Activated T-cell treated with anti-CD3 and anti-CD28 coated beads for 1 hour (primary cell): ENCODE data around the gene IRX2.

Source experiments
- DNase-seq: peaks from one replicate; pipeline ENCODE4 v3.0.0-alpha.2; 2020; ENCODE audit warnings: low read depth

The IRX2 gene

DNA sequence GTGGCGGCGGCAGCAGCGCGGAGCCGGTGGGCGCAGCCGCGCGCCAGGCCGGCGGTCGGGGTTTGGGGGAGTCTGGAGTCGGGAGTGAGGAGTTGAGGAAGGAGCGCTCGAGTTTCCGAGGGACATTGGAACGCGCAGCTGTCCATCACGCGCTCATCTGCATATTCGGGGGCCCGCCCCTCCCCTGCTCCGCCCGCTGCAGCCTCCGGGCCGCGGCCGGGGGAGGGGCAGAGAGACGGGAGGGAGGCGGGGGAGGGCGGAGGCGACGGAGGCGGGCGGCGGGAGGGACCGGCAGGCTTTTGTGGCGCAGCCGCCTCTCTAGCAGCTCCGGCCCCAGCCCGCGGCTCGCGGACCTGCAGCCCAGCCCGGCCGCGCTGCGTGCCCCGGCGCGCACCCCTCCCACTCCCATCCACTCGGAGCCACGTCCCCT lies at the start of gene IRX2:
Gene IRX2 (minus strand): TSS at position 86 of the 430 bp plus-strand sequence. CDS start 264 bp downstream, outside the sequence.
- DNase-seq, result no peak

- no peak for DNase-seq
Observed at GRCh38 chr5:2800035-2800434, 48.6 kb upstream of the IRX2 start.

DNA sequence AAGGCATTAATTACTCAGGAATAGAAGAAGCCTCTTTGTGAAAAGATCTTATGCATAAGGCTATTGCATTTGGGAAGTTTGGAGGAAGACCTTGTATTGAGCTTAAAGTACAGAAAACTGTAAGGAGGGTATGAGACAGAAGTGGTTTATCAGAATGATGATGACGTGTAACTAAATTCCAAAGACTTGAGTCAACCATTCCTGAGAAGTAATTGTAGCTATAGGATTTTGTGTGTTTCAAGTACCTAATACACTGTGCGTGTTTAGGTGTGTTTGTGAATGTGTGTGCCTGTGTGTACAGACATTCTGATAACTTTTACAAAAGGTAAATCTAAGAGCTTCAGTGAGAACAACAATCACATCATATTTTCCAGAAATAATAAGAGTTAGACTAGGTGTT lies 46.5 kb upstream of the IRX2 start:
- no peak for DNase-seq

GRCh38 chr5:2797160-2797559 lies 45.7 kb upstream of the IRX2 start:
- no peak for DNase-seq

DNA sequence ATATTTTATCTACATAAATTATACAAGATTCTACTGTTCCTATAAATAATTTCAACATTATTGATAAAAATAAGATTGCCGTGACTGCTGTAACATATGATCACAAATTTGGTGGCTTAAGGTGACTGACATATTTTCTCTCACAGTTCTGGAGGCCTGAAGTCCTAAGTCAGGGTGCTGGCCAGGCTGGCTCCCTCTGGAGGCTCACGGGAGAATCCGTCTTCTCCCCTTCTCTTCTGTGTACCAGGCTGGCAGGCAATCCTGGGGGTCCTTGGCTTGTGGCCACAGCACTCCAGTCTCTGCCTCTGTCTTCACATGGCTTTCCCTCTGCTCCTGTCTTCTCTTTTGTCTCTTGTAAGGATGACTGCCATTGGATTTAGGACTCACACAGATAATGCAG lies 31.7 kb upstream of the IRX2 start:
- no peak for DNase-seq

GRCh38 chr5:2782658-2783057 lies 31.2 kb upstream of the IRX2 start:
- DNase-seq, result no peak

DNA sequence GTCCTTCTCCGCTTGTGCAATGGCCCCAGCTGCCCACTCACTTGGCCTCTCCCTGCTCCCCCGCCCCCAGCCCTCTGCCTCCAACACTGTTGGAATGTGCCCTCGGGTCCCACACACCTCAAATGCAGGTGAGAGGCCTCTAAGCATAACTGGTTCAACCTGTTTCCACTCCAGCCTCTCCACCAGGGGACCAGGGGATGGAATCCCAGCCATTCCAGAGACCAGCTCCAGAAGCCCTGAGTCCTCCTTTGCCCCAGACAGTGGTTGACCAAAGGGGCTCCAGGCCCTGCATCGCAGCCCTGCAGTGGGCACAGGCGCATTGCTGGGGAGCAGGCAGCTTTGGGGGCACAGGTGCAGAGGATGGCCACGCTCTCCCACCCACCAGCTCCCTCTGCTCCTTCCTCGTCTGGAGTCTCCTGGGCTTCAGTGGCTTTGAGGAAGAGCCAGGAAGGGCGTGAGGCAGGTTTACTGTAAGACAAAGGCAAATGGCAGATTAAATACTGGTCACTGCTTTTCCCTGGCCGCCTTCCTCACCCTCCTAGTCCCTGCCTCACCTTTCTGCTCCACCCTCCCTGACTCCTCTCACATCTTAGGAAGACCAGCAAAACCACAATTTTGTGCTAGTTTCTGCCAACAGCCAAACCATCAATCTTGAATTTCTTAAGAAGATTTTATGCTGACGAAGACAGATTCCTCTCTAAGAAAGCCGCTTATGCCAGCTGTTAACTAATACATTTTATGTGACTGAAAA lies 29.1 kb upstream of the IRX2 start:
- DNase-seq, result no peak

DNA sequence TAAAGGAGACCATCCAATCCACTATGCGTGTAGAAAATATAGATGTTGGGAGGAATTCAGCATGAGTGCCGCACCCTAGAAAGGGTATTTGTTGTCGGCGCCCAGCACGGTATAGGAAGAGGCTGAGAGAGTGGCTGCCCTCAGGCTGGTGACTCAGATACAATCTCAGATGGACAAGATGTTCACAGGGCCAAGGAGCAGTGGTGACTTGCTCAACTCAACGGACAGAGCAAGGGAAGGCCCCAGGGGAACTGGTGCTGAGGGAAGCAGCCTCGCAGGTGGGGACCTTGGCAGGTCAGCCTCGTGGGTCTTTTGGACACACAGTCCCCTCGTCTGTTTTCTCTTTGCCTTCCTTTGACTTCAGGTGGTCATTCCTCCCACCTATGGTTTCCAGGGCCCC lies 28.0 kb upstream of the IRX2 start:
- DNase-seq, result no peak

DNA sequence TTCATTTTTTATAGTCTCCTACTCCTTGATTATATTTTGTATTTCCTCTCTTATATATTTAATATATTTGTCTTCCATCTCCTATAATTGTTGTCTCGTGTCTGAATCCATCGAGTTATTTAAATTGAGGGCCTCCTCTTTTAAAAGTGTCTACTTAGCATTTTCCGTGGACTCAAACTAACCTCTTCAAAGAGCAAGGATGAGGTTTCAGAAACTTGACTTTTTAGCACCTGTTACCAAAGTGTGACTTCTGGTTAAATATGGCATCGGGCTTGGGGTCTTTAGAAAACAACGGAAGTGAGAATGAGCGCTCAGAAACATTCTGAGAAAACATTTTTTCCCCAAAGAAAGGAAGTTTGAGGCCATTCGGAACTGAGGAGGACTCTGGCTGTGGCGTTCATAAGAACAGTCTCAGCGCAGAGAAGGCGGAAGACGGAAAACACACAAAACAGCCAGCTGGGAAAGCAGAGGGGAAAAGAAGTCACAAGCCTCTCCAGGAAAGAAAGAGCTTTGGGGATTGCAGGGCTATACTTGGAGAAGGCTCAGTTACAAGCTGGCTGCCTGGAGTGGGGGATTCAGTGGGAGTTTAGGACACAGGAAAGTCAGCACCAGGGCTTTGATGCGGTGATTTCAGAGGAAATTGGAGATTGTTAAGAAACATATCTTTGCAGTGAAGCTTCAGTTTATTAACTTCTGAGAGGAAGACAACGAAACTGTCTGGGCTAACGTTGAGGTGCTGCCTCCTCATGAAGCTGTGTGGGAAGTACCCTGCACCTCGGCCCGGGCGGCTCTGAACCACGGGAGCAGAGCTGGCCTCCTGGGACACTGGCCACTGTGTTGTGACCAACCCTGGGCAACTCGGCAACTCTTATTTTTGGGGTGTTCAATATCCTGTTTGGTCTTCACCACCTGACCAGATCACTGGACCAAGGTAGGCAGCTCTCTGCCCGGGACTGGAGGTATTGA lies 25.1 kb upstream of the IRX2 start:
- DNase-seq, result no peak

GRCh38 chr5:2773327-2773726 lies 21.9 kb upstream of the IRX2 start:
- no peak for DNase-seq

- no peak for DNase-seq
Observed at GRCh38 chr5:2767089-2767488, 15.6 kb upstream of the IRX2 start.

DNA sequence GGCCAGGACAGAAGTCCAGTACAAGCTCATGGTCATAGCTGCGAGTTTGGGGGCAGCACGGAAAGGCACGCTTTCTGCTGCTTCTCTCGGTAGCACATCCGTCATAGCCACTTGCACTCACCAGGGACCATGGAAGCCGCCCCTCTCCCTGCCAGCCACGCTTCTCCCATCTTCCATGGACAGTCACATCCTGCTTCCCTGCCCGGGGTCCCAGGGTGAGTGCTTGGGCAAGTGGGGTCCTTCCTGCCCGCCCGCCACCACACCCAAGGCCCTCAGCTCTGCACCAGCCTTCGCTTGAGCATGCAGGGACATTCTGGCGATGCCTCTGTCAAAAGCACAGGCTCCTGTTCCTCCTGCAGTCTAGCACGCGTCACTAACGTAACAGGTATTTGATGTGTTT lies 13.1 kb upstream of the IRX2 start:
- no peak for DNase-seq

DNA sequence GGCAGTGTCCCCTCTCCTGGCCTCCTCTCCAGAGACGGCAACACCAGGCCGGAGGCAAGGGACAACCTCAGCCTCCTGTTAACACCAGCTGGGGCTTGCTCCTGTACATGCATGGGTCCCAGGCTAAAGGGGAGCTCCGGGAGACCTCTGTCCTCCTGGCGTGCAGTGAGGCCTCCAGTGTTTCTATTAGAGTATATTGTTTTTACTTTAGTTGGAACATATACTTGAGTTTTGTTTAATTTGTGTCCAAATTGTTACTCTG lies 12.0 kb upstream of the IRX2 start:
- DNase-seq, result no peak

DNA sequence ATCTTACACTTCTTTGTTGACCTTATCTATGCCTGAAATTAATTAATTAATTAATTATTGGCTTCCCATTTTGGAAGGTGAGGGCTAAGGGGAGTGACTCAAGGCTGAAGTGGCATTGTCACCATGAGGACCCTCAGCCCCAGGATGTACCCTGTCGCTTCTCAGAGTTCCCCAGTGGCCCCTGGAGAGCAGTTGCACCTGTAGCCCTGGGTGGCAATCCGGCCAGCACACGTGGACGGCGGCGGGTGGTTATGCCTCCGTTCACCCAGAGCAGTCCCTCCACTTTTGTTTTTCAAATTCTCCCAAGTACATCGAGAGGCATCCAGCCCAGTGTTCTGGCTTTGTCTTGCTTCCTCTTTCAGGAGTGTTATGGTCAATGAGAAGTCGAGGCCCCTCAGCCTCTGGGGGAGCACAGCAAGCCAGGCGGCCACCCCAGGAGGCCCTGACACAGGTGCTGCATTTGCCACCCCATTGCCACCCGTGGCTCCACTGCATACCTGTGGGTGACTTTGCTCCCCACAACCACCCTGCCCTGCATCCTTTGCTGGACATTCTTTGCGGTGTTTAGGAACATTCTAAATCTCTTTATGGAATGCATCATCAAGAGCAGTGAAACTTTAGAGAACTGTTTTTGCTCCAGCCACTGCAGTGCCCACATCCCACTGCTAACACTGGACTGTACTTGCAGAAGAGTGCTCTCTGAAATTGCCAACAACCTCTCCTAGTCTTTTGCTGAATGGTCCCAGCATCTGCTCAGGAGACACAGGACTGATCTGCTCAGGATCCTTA lies 11.5 kb upstream of the IRX2 start:
- no peak for DNase-seq

DNA sequence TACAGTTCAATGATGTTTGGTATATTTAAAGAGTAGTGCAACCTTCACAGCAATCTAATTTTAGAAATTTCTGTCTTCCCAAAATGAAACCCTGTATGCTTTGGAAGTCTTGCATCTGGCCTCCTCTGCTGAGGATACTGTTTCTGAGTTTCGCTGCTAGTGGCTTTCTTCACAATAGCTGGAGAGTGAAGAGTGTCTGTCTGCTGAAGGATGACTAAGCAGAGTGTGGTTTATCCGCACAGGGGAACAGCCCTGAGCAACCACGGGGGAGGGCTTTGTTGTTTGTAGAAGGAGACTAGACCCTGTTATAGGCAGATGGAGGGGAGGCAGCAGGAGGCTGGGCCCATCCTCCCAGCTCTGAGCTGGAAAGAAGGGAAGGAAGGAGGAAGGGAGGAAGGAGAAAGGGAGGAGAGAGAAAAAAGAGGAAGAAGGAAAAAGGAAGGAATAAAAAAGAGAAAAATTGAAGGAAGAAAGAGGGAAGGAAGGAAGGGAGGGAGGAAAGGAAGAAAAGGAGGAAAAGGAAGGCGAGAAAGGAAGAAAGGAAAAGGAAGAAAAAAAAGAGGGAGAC lies 10.5 kb upstream of the IRX2 start:
- no peak for DNase-seq

DNA sequence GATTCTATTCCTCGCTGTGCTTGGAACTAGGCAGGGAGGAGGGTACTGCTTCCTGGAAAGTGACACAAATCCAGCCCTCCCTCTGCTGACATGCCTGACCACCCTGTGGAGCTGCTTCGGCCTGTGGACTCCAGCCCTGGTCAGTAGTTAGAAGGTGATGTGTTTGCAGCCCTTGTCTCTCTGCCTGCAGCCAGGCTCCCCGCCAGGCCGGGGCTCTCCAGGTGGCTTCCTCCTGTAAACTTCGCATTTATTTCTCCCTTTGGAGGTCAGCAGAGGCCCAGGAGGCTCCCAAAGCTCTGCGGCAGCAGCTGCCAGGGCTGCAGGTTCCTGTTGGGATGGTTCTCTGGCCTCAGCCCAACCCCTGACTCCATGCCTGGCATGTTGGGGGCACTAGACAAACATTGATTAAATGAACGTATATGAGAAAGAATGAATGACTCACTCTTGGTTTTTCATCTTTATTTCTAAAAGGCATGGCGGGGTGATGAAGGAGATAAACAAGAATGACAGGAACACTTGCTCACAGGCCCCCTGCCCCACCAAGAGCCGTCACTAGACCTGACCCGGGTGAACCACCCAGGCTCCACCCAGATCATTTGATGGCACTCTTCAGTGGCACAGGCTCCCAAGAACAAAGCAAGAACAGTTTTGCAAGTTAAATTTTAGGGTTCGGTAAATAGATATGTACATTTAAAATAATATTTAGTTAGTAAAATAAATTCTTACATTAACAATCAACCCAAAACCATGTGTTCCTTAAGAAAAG lies 8.4 kb upstream of the IRX2 start:
- DNase-seq, result no peak

GRCh38 chr5:2759091-2759490 lies 7.6 kb upstream of the IRX2 start:
- no peak for DNase-seq

GRCh38 chr5:2758632-2759031 lies 7.2 kb upstream of the IRX2 start:
- DNase-seq, result no peak

GRCh38 chr5:2757563-2758351 lies 6.3 kb upstream of the IRX2 start:
- DNase-seq, result no peak
